Activated naive CD4-positive, alpha-beta T cell treated with anti-CD3 and anti-CD28 coated beads, Interleukin-2, amount 10 ng/mL, durations not matched to agents 7 days and 5 days (primary cell): ENCODE results near the gene KLF13.
A peak's percentile ranks its signal among the peaks of the same experiment; 100 is the strongest.

Source experiments
- CTCF ChIA-PET: fragments of 350-600 bp; sonication (Branson Sonifier 250); formaldehyde crosslinking; loops from one replicate; lab custom pipeline; 2021; ENCODE audit warnings: antibody characterized with exemption; lab: Charles Lee
- DNase-seq: peaks from one replicate; pipeline ENCODE4 v3.0.0-alpha.2; 2020
- H3K27ac Mint-ChIP-seq: one replicate; pipeline ENCODE4 v1.8.0; 2021; ENCODE audit warnings: mild to moderate bottlenecking, moderate library complexity, mixed read lengths
- H3K27me3 Mint-ChIP-seq: one replicate; pipeline ENCODE4 v1.8.0; 2021; ENCODE audit warnings: mild to moderate bottlenecking, mixed read lengths
- H3K36me3 Mint-ChIP-seq: one replicate; pipeline ENCODE4 v1.8.0; 2021; ENCODE audit warnings: mixed read lengths
- H3K4me1 Mint-ChIP-seq: one replicate; pipeline ENCODE4 v1.8.0; 2021; ENCODE audit warnings: mixed read lengths
- H3K4me3 Mint-ChIP-seq: one replicate; pipeline ENCODE4 v1.8.0; 2021; ENCODE audit warnings: mild to moderate bottlenecking, moderate library complexity, mixed read lengths
- H3K9me3 Mint-ChIP-seq: one replicate; pipeline ENCODE4 v1.8.0; 2021; ENCODE audit warnings: mixed read lengths

KLF13 gene

DNA sequence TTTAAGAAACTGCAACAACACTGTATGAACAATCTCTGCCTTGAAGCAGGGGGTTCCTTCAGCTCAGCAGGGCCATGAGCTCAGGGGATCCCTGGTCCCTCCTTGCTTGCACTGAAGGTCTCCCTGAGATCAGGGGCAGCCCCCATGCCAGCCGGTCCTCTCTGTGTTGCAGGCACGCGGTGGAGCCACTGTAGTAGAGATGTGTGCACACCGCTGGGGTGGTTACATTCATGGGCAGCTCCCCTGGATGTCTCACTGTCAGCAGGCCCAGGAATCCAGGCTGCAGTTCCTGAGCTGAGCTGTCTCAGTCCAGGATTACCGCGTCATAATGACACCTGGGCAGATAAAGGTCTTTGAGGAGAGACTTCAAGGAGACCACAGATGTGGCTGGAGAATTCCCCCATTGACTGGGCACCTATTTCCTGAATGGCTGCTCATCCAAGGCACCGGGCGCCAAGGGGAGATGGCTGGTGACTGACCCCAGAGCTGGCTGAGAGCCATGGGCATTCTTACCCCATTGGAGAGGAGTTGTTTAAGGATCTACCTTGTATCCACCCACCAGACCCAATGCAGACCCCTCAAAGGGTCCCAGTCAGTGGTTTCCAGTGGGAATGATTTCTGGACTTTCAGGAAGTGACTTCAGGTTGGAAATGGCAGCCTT lies 10.4 kb upstream of the KLF13 start:
- DNase-seq: no peak
- H3K27me3 Mint-ChIP-seq: peaks cover 19% of the 10 kb centered on the region
- H3K4me3 Mint-ChIP-seq: no peak overlapping the region
- peaks cover 47% of the 10 kb centered on the region for H3K4me1 Mint-ChIP-seq
- peaks cover 17% of the 10 kb centered on the region for H3K36me3 Mint-ChIP-seq
- peaks cover 15% of the 10 kb centered on the region for H3K9me3 Mint-ChIP-seq
- H3K27ac Mint-ChIP-seq: no peak overlapping the region
- CTCF ChIA-PET: interaction anchor here (0.8 to 1.4 kb wide), 5 partner anchors 25 to 101 kb away, joined by 3 to 4 read pairs (median 3); no protein-coding TSS in a partner anchor

GRCh38 chr15:31317017-31317416 lies 9.6 kb upstream of the KLF13 start:
- Mint-ChIP-seq H3K9me3 (peaks cover 20% of the 10 kb centered on the region), H3K36me3 (peaks cover 21% of the 10 kb centered on the region), H3K27me3 (peaks cover 12% of the 10 kb centered on the region), H3K4me1 (peaks cover 55% of the 10 kb centered on the region), H3K4me3 (no peak overlapping the region), H3K27ac (peak overlapping the region; percentile 6)
- no peak for DNase-seq
- CTCF ChIA-PET: interaction anchor here (0.8 to 1.4 kb wide), 2 partner anchors 39 to 54 kb away, joined by 3 read pairs; no protein-coding TSS in a partner anchor

GRCh38 chr15:31317421-31318327 lies 9.0 kb upstream of the KLF13 start:
- CTCF ChIA-PET: interaction anchor here (0.8 to 1.4 kb wide), 2 partner anchors 39 to 54 kb away, joined by 3 read pairs; no protein-coding TSS in a partner anchor
- H3K36me3 Mint-ChIP-seq: peaks cover 21% of the 10 kb centered on the region
- peaks cover 58% of the 10 kb centered on the region for H3K4me1 Mint-ChIP-seq
- no peak overlapping the region for H3K4me3 Mint-ChIP-seq
- H3K27me3 Mint-ChIP-seq: peaks cover 5% of the 10 kb centered on the region
- peaks cover 20% of the 10 kb centered on the region for H3K9me3 Mint-ChIP-seq
- H3K27ac Mint-ChIP-seq: no peak overlapping the region
- no peak for DNase-seq

DNA sequence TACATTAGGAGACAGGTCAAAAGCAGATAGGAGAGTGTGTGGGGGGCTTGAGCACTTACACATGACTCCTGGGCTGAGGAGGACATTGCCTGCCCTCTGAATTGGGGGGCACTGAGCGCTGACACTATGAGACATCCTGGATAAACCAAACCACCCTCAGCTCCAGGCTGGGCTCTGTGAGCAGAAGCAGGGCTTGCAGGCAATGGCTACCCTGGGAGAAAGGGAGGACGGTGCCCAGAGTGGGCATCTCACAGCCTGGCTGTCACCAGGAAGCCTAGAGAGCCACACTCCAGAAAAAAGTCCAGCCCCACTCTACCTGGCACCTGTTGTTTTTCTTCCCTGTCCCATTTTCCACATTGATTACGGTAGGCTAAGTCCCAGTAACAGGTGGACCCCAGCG lies 8.2 kb upstream of the KLF13 start:
- no peak overlapping the region for H3K27ac Mint-ChIP-seq
- CTCF ChIA-PET: no interaction called here
- no peak overlapping the region for H3K4me3 Mint-ChIP-seq
- peaks cover 26% of the 10 kb centered on the region for H3K36me3 Mint-ChIP-seq
- peaks cover 4% of the 10 kb centered on the region for H3K27me3 Mint-ChIP-seq
- peaks cover 17% of the 10 kb centered on the region for H3K9me3 Mint-ChIP-seq
- DNase-seq: no peak
- peaks cover 63% of the 10 kb centered on the region for H3K4me1 Mint-ChIP-seq

GRCh38 chr15:31320022-31320421 lies 6.6 kb upstream of the KLF13 start:
- no peak overlapping the region for H3K4me3 Mint-ChIP-seq
- peaks cover 79% of the 10 kb centered on the region for H3K4me1 Mint-ChIP-seq
- H3K27ac Mint-ChIP-seq: no peak overlapping the region
- H3K36me3 Mint-ChIP-seq: peaks cover 30% of the 10 kb centered on the region
- H3K9me3 Mint-ChIP-seq: peaks cover 9% of the 10 kb centered on the region
- H3K27me3 Mint-ChIP-seq: peaks cover 4% of the 10 kb centered on the region
- no peak for DNase-seq
- CTCF ChIA-PET: no interaction called here

- DNase-seq: no peak
- Mint-ChIP-seq H3K4me3 (no peak overlapping the region), H3K27me3 (peaks cover 4% of the 10 kb centered on the region), H3K9me3 (peaks cover 9% of the 10 kb centered on the region), H3K4me1 (peaks cover 75% of the 10 kb centered on the region), H3K27ac (no peak overlapping the region), H3K36me3 (peaks cover 29% of the 10 kb centered on the region)
- CTCF ChIA-PET: no interaction called here
Measured at GRCh38 chr15:31321418-31321817, 5.2 kb upstream of the KLF13 start.

DNA sequence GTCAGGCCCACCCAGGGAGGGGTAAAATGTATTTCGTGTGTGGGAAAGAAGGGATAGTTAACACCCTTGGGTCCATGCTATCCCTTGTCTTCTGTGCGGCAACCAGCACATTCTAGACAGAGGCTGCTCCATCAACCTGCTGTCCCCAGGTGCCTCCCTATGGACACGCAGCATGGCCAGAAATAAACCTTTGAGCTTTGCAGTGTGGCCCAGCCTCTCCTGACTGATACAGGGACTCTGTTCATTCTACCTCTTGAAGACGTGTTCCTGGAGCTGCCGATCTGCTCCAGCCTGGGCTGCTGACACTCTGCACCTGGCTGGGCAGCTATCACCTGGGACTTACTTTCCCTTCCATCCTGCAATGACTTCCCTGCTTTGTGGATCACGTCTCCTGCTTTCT lies 4.1 kb upstream of the KLF13 start:
- no peak for DNase-seq
- H3K4me1 Mint-ChIP-seq: peaks cover 64% of the 10 kb centered on the region
- H3K27ac Mint-ChIP-seq: no peak overlapping the region
- no peak overlapping the region for H3K4me3 Mint-ChIP-seq
- peaks cover 29% of the 10 kb centered on the region for H3K36me3 Mint-ChIP-seq
- CTCF ChIA-PET: interaction anchor here (1.9 to 2.7 kb wide), 2 partner anchors 108 to 166 kb away, joined by 8 to 11 read pairs; no protein-coding TSS in a partner anchor
- H3K9me3 Mint-ChIP-seq: peaks cover 9% of the 10 kb centered on the region
- peaks cover 3% of the 10 kb centered on the region for H3K27me3 Mint-ChIP-seq

GRCh38 chr15:31323627-31324026 lies 3.0 kb upstream of the KLF13 start:
- Mint-ChIP-seq H3K27me3 (no peaks in the 10 kb centered on the region), H3K4me3 (no peak overlapping the region), H3K27ac (no peak overlapping the region), H3K36me3 (peaks cover 31% of the 10 kb centered on the region), H3K4me1 (peaks cover 56% of the 10 kb centered on the region), H3K9me3 (peaks cover 9% of the 10 kb centered on the region)
- no peak for DNase-seq
- CTCF ChIA-PET: interaction anchor here (1.9 to 4.1 kb wide), 3 partner anchors 109 to 165 kb away, joined by 8 to 20 read pairs (median 11); no protein-coding TSS in a partner anchor

DNA sequence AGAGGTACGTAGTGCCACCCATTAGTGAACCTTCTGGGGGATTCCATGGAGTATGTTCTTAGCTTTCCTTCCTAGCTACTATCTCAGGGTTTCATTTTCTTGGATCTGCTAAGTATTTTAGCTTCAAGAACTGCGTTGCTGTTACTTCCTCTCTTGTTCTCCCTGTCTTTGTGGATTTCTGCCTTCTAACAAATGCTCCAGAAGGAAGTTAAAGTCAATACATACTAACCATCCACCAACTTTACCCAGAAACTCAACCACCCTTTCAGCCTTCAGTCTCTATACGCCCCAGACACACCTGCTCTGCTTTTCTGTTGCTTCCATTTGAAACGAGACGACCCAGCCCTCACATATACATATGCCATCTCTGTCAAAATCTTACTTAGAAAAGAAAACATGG lies 2.4 kb upstream of the KLF13 start:
- Mint-ChIP-seq H3K4me1 (peaks cover 59% of the 10 kb centered on the region), H3K9me3 (peaks cover 9% of the 10 kb centered on the region), H3K27ac (peak overlapping the region; percentile 99), H3K36me3 (peaks cover 37% of the 10 kb centered on the region), H3K4me3 (peak overlapping the region; percentile 94), H3K27me3 (no peaks in the 10 kb centered on the region)
- no peak for DNase-seq
- CTCF ChIA-PET: interaction anchor here (1.1 to 4.1 kb wide), 4 partner anchors 109 to 164 kb away, joined by 3 to 20 read pairs (median 10); no protein-coding TSS in a partner anchor

GRCh38 chr15:31324806-31325594 lies 1.6 kb upstream of the KLF13 start:
- CTCF ChIA-PET: interaction anchor here (0.8 to 4.1 kb wide), 7 partner anchors 12 to 164 kb away, joined by 3 to 20 read pairs (median 5); no protein-coding TSS in a partner anchor

DNA sequence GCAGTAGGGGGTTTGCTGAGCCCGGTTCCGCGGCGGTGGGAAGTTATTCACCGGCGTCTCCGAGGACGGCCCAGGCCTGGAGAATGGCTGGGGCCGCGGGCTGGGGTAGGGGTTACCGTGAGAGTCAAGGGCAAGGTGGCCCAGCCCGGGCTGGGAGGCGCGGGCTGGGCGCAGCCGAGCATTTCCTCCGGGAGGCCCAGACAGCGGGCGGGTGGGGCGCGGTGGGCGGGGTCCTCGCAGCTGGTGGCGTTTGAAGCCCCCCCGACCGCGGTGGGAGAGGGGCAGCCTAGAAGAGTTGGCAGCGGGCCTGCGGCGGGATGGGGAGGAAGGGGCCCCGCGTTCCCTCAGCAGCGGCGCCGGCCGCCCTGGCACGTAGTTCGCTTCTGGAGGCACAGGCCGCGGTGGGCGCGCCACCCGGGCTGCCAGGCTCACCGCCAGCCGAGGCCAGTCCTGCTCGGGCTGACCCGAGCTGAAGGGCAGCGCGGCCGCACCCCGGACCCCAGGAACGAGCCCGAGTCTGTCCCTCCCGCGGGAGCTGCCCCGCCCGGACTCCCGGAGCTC lies 960 bp upstream of the KLF13 start:
- Mint-ChIP-seq H3K27ac (peak overlapping the region; percentile 99), H3K27me3 (no peaks in the 10 kb centered on the region), H3K4me3 (peak overlapping the region; percentile 94), H3K4me1 (peaks cover 60% of the 10 kb centered on the region), H3K36me3 (peaks cover 45% of the 10 kb centered on the region), H3K9me3 (peaks cover 9% of the 10 kb centered on the region)
- CTCF ChIA-PET: interaction anchor here (0.8 to 4.1 kb wide), 5 partner anchors 13 to 111 kb away, joined by 3 to 20 read pairs (median 5); no protein-coding TSS in a partner anchor
- DNase-seq: peak; percentile 76

More at GRCh38 chr15:31324806-31325594, 1.6 kb upstream of the KLF13 start:
- H3K4me3 Mint-ChIP-seq: peak overlapping the region; percentile 94
- no peak for DNase-seq
- peaks cover 58% of the 10 kb centered on the region for H3K4me1 Mint-ChIP-seq
- H3K36me3 Mint-ChIP-seq: peaks cover 44% of the 10 kb centered on the region
- no peaks in the 10 kb centered on the region for H3K27me3 Mint-ChIP-seq
- H3K27ac Mint-ChIP-seq: peak overlapping the region; percentile 99
- H3K9me3 Mint-ChIP-seq: peaks cover 9% of the 10 kb centered on the region

DNA sequence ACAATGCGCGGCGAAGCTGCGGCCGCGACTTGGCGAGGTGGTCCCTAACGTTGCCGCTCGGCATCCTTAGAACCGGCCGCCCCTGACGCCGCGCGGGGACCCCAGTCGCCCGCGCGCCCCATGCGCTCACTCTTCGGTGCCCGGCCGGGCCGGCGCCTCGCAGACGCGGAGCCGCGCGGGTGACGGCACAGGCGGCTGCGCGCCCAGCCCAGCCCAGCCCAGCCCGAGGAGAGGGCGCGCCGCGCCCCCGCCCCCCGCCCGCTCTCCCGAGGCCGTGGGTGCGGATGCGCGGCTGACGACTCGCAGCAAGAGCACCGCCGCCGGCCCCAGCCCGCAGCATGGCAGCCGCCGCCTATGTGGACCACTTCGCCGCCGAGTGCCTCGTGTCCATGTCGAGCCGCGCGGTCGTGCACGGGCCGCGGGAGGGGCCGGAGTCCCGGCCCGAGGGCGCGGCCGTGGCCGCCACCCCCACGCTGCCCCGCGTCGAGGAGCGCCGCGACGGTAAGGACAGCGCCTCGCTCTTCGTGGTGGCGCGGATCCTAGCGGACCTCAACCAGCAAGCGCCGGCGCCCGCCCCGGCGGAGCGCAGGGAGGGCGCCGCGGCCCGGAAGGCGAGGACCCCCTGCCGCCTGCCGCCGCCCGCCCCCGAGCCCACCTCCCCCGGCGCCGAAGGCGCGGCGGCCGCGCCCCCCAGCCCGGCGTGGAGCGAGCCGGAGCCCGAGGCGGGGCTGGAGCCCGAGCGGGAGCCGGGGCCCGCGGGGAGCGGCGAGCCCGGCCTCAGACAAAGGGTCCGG lies 437 bp downstream of the KLF13 start:
- Mint-ChIP-seq H3K4me1 (peaks cover 63% of the 10 kb centered on the region), H3K27me3 (no peaks in the 10 kb centered on the region), H3K9me3 (no peaks in the 10 kb centered on the region), H3K36me3 (peaks cover 50% of the 10 kb centered on the region), H3K27ac (peak overlapping the region; percentile 71), H3K4me3 (peak overlapping the region; percentile 56)
- DNase-seq: peak; percentile 79
- CTCF ChIA-PET: interaction anchor here (0.9 to 4.1 kb wide), 4 partner anchors 24 to 124 kb away, joined by 3 to 20 read pairs (median 6); no protein-coding TSS in a partner anchor
